ENCODE data around the gene SPDYE17. TPM values are rescaled to one million over a fixed set of nuclear protein-coding genes. Genes with fewer than 3 reads are reported as not detected.
"Not testable (repeated sequence)": the region's sequence is repeated elsewhere in the genome, so short reads cannot be mapped to it uniquely, and the experiment has no call there.

The SPDYE17 gene
- total and polyA plus RNA-seq, 2 of the 4 experiments (the other 2 are of a cell fraction): not detected

DNA sequence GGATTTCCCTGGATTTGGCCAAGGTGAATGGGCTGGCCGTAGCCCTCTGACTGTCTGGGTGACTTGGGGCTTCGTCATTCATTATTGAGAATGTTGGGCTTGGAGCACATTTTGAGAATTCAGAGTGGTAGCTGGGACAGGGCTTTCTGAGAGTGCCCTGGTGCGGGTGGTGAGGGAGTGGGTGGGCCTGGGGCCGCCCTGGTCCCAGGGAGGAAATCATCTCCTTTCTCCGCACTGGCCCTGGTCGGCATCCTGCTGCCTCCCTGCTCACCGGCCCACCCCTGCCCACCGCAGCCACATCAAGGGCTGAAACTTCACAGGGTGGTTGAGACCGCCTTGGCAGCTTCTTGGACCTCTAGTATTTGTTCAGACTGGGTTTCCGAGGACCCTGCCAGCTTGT lies 49.7 kb downstream of the SPDYE17 start:
- peaks cover 15% of the 10 kb centered on the region for H3K36me3 ChIP-seq (ENCODE audit: control insufficient read depth, insufficient read depth, low read length)
- DNase-seq; H3K9me3 ChIP-seq (ENCODE audit: control insufficient read depth, insufficient read depth, low read length); H4K20me1 ChIP-seq (ENCODE audit: insufficient read depth, low read length); H3K14ac ChIP-seq (replicated peaks; ENCODE audit: low read depth, low read length); H3K9ac ChIP-seq (ENCODE audit: low read depth, low read length); H2BK5ac ChIP-seq (ENCODE audit: low read depth, low read length, poor library complexity, severe bottlenecking); H3K9me1 ChIP-seq (ENCODE audit: insufficient read depth, low read length); H3K23ac ChIP-seq (ENCODE audit: low read depth, low read length); H4K8ac ChIP-seq (ENCODE audit: low read depth in 2 of 2, low read length in 2 of 2); H2AK9ac ChIP-seq (replicated peaks; ENCODE audit: low read depth, low read length, poor library complexity); H2BK120ac ChIP-seq (ENCODE audit: low read depth, low read length); H3K4ac ChIP-seq (ENCODE audit: low read depth, low read length); H3K4me2 ChIP-seq (ENCODE audit: low read depth, low read length); H3K56ac ChIP-seq (ENCODE audit: extremely low read depth, insufficient read depth, low read length); H3K27ac ChIP-seq (ENCODE audit: insufficient read depth, low read length); POLR2A ChIA-PET (ENCODE audit: unreplicated experiment); ATAC-seq (ENCODE audit: low read depth); dilution Hi-C loops (cut with HindIII; ENCODE audit: low sequenced_read_pairs, unreplicated experiment); H2BK20ac ChIP-seq (ENCODE audit: low read depth, low read length); H2AFZ ChIP-seq (replicated peaks; ENCODE audit: low read length, poor library complexity); H3K4me3 ChIP-seq (ENCODE audit: insufficient read depth, low read depth, low read length); BruUV-seq (replicated peaks); CTCF ChIA-PET; H3K79me1 ChIP-seq (ENCODE audit: low read depth in 1 of 2, low read length in 2 of 2); H3K18ac ChIP-seq (ENCODE audit: low read depth, low read length); H3K27me3 ChIP-seq (ENCODE audit: control insufficient read depth, insufficient read depth, low read length); H2BK15ac ChIP-seq (ENCODE audit: low read depth, low read length); H4K91ac ChIP-seq (ENCODE audit: insufficient read depth, low read depth, low read length); H4K5ac ChIP-seq (ENCODE audit: low read depth, low read length); in situ Hi-C loops (cut with MboI; ENCODE audit: low sequenced_read_pairs); H2AK5ac ChIP-seq (ENCODE audit: low read depth, low read length); H3K4me1 ChIP-seq (ENCODE audit: control insufficient read depth, insufficient read depth, low read length); intact Hi-C loops (cut with micrococcal nuclease): not testable (repeated sequence)
- no CpG with 5 or more reads among the region's 10 CpGs for WGBS, 2 experiments (ENCODE audit: extremely low coverage in 2 of 2, insufficient read length in 1 of 2)

DNA sequence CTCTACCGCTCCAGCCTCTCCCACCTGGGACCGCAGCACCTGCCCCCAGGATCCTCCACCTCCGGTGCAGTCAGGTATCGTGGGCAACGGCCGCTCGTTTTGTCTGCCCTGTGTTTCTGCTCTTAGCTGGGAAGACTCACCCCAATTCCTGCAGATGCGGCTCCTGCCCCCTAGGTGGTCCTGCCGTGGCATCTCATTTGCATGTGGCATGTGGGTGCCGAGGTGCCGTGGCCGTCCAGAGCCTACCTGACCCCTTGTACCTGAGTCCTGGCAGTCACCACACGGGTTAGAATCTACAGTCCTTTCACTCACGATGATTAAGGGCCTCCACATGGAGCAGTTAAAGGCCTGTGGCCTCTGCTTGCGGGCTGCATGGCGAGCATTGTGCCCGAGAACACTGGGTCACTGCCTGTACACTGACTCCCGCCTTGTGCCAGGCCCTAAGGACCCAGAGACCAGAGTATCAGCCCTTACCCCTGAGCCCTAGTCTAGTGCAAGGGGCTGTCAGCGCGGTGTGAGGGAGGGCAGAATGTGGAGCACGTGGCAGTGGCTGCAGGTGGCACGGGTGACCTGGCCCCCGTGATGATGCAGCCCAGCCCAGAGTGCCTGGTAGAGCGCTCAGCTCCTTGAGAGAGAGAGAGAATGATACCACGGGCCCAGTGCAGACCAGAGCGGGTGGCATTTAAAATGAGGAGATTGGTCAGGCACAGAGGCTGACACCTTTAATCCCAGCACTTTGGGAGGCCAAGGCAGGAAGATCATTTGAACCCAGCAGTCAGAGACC lies 50.8 kb downstream of the SPDYE17 start:
- dilution Hi-C loops (cut with HindIII; ENCODE audit: low sequenced_read_pairs, unreplicated experiment); H4K91ac ChIP-seq (ENCODE audit: insufficient read depth, low read depth, low read length): not testable (repeated sequence)
- WGBS, 2 experiments (ENCODE audit: extremely low coverage in 2 of 2, insufficient read length in 1 of 2): no CpG with 5 or more reads among the region's 26 CpGs

More for the DNA sequence above, 50.8 kb downstream of the SPDYE17 start:
- in situ Hi-C loops (cut with MboI; ENCODE audit: low sequenced_read_pairs); H3K18ac ChIP-seq (ENCODE audit: low read depth, low read length); H2BK120ac ChIP-seq (ENCODE audit: low read depth, low read length); CTCF ChIA-PET; H3K27me3 ChIP-seq (ENCODE audit: control insufficient read depth, insufficient read depth, low read length); H3K56ac ChIP-seq (ENCODE audit: extremely low read depth, insufficient read depth, low read length); H3K4me3 ChIP-seq (ENCODE audit: insufficient read depth, low read depth, low read length); H2BK20ac ChIP-seq (ENCODE audit: low read depth, low read length); H3K4me1 ChIP-seq (ENCODE audit: control insufficient read depth, insufficient read depth, low read length); H3K79me1 ChIP-seq (ENCODE audit: low read depth in 1 of 2, low read length in 2 of 2); POLR2A ChIA-PET (ENCODE audit: unreplicated experiment); H2AK5ac ChIP-seq (ENCODE audit: low read depth, low read length); H3K9me3 ChIP-seq (ENCODE audit: control insufficient read depth, insufficient read depth, low read length); H4K8ac ChIP-seq (ENCODE audit: low read depth in 2 of 2, low read length in 2 of 2); H3K14ac ChIP-seq (replicated peaks; ENCODE audit: low read depth, low read length); BruUV-seq (replicated peaks); H3K9ac ChIP-seq (ENCODE audit: low read depth, low read length); H2BK5ac ChIP-seq (ENCODE audit: low read depth, low read length, poor library complexity, severe bottlenecking); H2AFZ ChIP-seq (replicated peaks; ENCODE audit: low read length, poor library complexity); H3K23ac ChIP-seq (ENCODE audit: low read depth, low read length); H3K9me1 ChIP-seq (ENCODE audit: insufficient read depth, low read length); ATAC-seq (ENCODE audit: low read depth); H3K27ac ChIP-seq (ENCODE audit: insufficient read depth, low read length); H3K4ac ChIP-seq (ENCODE audit: low read depth, low read length); H3K4me2 ChIP-seq (ENCODE audit: low read depth, low read length); DNase-seq; H4K5ac ChIP-seq (ENCODE audit: low read depth, low read length); intact Hi-C loops (cut with micrococcal nuclease); H2BK15ac ChIP-seq (ENCODE audit: low read depth, low read length); H4K20me1 ChIP-seq (ENCODE audit: insufficient read depth, low read length); H2AK9ac ChIP-seq (replicated peaks; ENCODE audit: low read depth, low read length, poor library complexity): not testable (repeated sequence)
- H3K36me3 ChIP-seq (ENCODE audit: control insufficient read depth, insufficient read depth, low read length): peaks cover 16% of the 10 kb centered on the region

Measured in IMR-90 (cell line).